ENCODE results near the gene TARBP1. TPM values are rescaled to one million over a fixed set of nuclear protein-coding genes. Genes with fewer than 3 reads are reported as not detected.

Gene TARBP1
- total and polyA plus RNA-seq, 12 donors = 4.6 to 49.9 (median 9.0) TPM

- H3K4me1 ChIP-seq = peaks cover 3 to 17% (median 9%) of the 10 kb centered on the region in 9 donors
- intact Hi-C loops (cut with DNase I) = loop anchor here in 6 of 10 donors (5.0 to 10.0 kb wide), 2 partner anchors 607 to 930 kb away; no protein-coding TSS in a partner anchor
- no peaks in the 10 kb centered on the region for H3K36me3 ChIP-seq
Measured at GRCh38 chr1:234484991-234485739, 6.2 kb upstream of the TARBP1 start.

GRCh38 chr1:234484218-234484617 is 5.2 kb upstream of the TARBP1 start:
- H3K27ac ChIP-seq = no peak overlapping the region
- WGBS, 2 donors = 77 to 80% methylated on average over 3 of the region's 3 CpGs
- no peaks in the 10 kb centered on the region for H3K36me3 ChIP-seq
- DNase-seq (no peak), ATAC-seq (no peak)
- H3K9me3 ChIP-seq = no peaks in the 10 kb centered on the region
- intact Hi-C loops (cut with DNase I) = loop anchor here in 2 of 10 donors (10.0 kb wide), 1 partner anchor 931 kb away; no protein-coding TSS in a partner anchor
- H3K4me3 ChIP-seq = no peak overlapping the region
- TF ChIP-seq CTCF (IDR thresholded peaks at IDR 0.05) = no peak
- peaks cover 3 to 18% (median 10%) of the 10 kb centered on the region in 9 donors for H3K4me1 ChIP-seq
- H3K27me3 ChIP-seq = peaks cover 0 to 6% (median 0%) of the 10 kb centered on the region in 7 donors

More at GRCh38 chr1:234484991-234485739, 6.2 kb upstream of the TARBP1 start:
- no peak for TF ChIP-seq CTCF (IDR thresholded peaks at IDR 0.05)
- 86 to 87% methylated on average over 17 of the region's 17 CpGs for WGBS, 2 donors
- H3K27me3 ChIP-seq = peaks cover 0 to 6% (median 0%) of the 10 kb centered on the region in 7 donors
- no peak overlapping the region for H3K27ac ChIP-seq
- ATAC-seq (no peak), DNase-seq (no peak)
- H3K4me3 ChIP-seq = no peak overlapping the region
- no peaks in the 10 kb centered on the region for H3K9me3 ChIP-seq

GRCh38 chr1:234481771-234482170 is 2.8 kb upstream of the TARBP1 start:
- DNase-seq (no peak), ATAC-seq (no peak)
- 82 to 84% methylated on average over 5 of the region's 5 CpGs for WGBS, 2 donors
- H3K4me3 ChIP-seq = no peak overlapping the region
- TF ChIP-seq CTCF (IDR thresholded peaks at IDR 0.05) = no peak
- H3K36me3 ChIP-seq = no peaks in the 10 kb centered on the region
- peaks cover 0 to 6% (median 0%) of the 10 kb centered on the region in 7 donors for H3K27me3 ChIP-seq
- H3K27ac ChIP-seq = no peak overlapping the region
- H3K9me3 ChIP-seq = no peaks in the 10 kb centered on the region
- intact Hi-C loops (cut with DNase I) = loop anchor here in 2 of 10 donors (10.0 kb wide), 1 partner anchor 933 kb away; no protein-coding TSS in a partner anchor
- peaks cover 0 to 19% (median 11%) of the 10 kb centered on the region in 9 donors for H3K4me1 ChIP-seq

- no peak for TF ChIP-seq CTCF (IDR thresholded peaks at IDR 0.05)
- 76 to 79% methylated on average over 2 of the region's 2 CpGs for WGBS, 2 donors
- DNase-seq (no peak), ATAC-seq (no peak)
- no peaks in the 10 kb centered on the region for H3K9me3 ChIP-seq
- no peaks in the 10 kb centered on the region for H3K36me3 ChIP-seq
- no peak overlapping the region for H3K4me3 ChIP-seq
- peaks cover 0 to 31% (median 11%) of the 10 kb centered on the region in 9 donors for H3K4me1 ChIP-seq
- H3K27me3 ChIP-seq = peaks cover 0 to 6% (median 0%) of the 10 kb centered on the region in 7 donors
- no peak overlapping the region for H3K27ac ChIP-seq
- intact Hi-C loops (cut with DNase I) = loop anchor here in 2 of 10 donors (10.0 kb wide), 1 partner anchor 935 kb away; no protein-coding TSS in a partner anchor
Measured at GRCh38 chr1:234479866-234480265, 887 bp upstream of the TARBP1 start.

Data from heart right ventricle (tissue), 16 donors.